Measurements from ENCODE around the gene SIRT6. TPM values are rescaled to one million over a fixed set of nuclear protein-coding genes. Genes with fewer than 3 reads are reported as not detected.
"Not testable (repeated sequence)": the region's sequence is repeated elsewhere in the genome, so short reads cannot be mapped to it uniquely, and the experiment has no call there.

The SIRT6 gene
- total and polyA plus RNA-seq, 5 donors, result 11.2 to 16.6 (median 13.9) TPM

- Histone ChIP-seq H3K9me3 (ENCODE audit: control insufficient read depth, low read length) (no peaks in the 10 kb centered on the region), H3K27ac (ENCODE audit: low read length) (no peak overlapping the region), H3K4me3 (ENCODE audit: low read length) (no peak overlapping the region), H3K4me1 (ENCODE audit: control insufficient read depth, insufficient read depth, low read length) (no peaks in the 10 kb centered on the region), H3K27me3 (ENCODE audit: control insufficient read depth, insufficient read depth) (no peaks in the 10 kb centered on the region)
- intact Hi-C loops (cut with DNase I), result no loop called here
- DNase-seq, result no peak
- ATAC-seq, result peak in 1 of 2 donors; percentile 34
- WGBS, result 84% methylated on average over 21 of the region's 21 CpGs
These were observed 8.0 kb downstream of the SIRT6 start for GRCh38 chr19:4174213-4174894.

- H3K9me3 ChIP-seq (ENCODE audit: control insufficient read depth, low read length), result no peaks in the 10 kb centered on the region
- no peak overlapping the region for H3K27ac ChIP-seq (ENCODE audit: low read length)
- WGBS, result 39% methylated on average over 11 of the region's 11 CpGs
- intact Hi-C loops (cut with DNase I), result no loop called here
- no peak for DNase-seq
- no peaks in the 10 kb centered on the region for H3K4me1 ChIP-seq (ENCODE audit: control insufficient read depth, insufficient read depth, low read length)
- H3K27me3 ChIP-seq (ENCODE audit: control insufficient read depth, insufficient read depth), result no peaks in the 10 kb centered on the region
- H3K4me3 ChIP-seq (ENCODE audit: low read length), result no peak overlapping the region
- ATAC-seq, result no peak
These were observed 8.7 kb downstream of the SIRT6 start for GRCh38 chr19:4173479-4174212.

- intact Hi-C loops (cut with DNase I), result no loop called here
- DNase-seq, result peak; percentile 62 to 88 (median 79)
- Histone ChIP-seq H3K9me3 (ENCODE audit: control insufficient read depth, low read length) (no peaks in the 10 kb centered on the region), H3K27me3 (ENCODE audit: control insufficient read depth, insufficient read depth) (no peaks in the 10 kb centered on the region), H3K4me1 (ENCODE audit: control insufficient read depth, insufficient read depth, low read length) (no peaks in the 10 kb centered on the region), H3K4me3 (ENCODE audit: low read length) (no peak overlapping the region), H3K27ac (ENCODE audit: low read length) (no peak overlapping the region)
- WGBS, result 5% methylated on average over 45 of the region's 45 CpGs
- peak; percentile 62 to 77 for ATAC-seq
These were observed 9.4 kb downstream of the SIRT6 start for GRCh38 chr19:4172861-4173473.

GRCh38 chr19:4171676-4172075, 10.7 kb downstream of the SIRT6 start:
- no peak for DNase-seq
- Histone ChIP-seq H3K27me3 (ENCODE audit: control insufficient read depth, insufficient read depth) (no peaks in the 10 kb centered on the region), H3K9me3 (ENCODE audit: control insufficient read depth, low read length) (no peaks in the 10 kb centered on the region), H3K4me1 (ENCODE audit: control insufficient read depth, insufficient read depth, low read length) (no peaks in the 10 kb centered on the region), H3K27ac (ENCODE audit: low read length) (no peak overlapping the region), H3K4me3 (ENCODE audit: low read length) (no peak overlapping the region)
- intact Hi-C loops (cut with DNase I), result no loop called here
- no peak for ATAC-seq
- 52% methylated on average over 22 of the region's 22 CpGs for WGBS

- Histone ChIP-seq H3K27me3 (ENCODE audit: control insufficient read depth, insufficient read depth) (no peaks in the 10 kb centered on the region), H3K4me1 (ENCODE audit: control insufficient read depth, insufficient read depth, low read length) (no peaks in the 10 kb centered on the region), H3K9me3 (ENCODE audit: control insufficient read depth, low read length) (no peaks in the 10 kb centered on the region), H3K27ac (ENCODE audit: low read length) (no peak overlapping the region), H3K4me3 (ENCODE audit: low read length) (no peak overlapping the region)
- intact Hi-C loops (cut with DNase I), result no loop called here
- DNase-seq, result no peak
- 48% methylated on average over 11 of the region's 11 CpGs for WGBS
- no peak for ATAC-seq
These were observed 18.1 kb downstream of the SIRT6 start for GRCh38 chr19:4164262-4164661.

GRCh38 chr19:4161415-4162077, 20.8 kb downstream of the SIRT6 start:
- Histone ChIP-seq H3K4me3 (ENCODE audit: low read length) (no peak overlapping the region), H3K27me3 (ENCODE audit: control insufficient read depth, insufficient read depth) (no peaks in the 10 kb centered on the region), H3K27ac (ENCODE audit: low read length) (no peak overlapping the region), H3K4me1 (ENCODE audit: control insufficient read depth, insufficient read depth, low read length) (no peaks in the 10 kb centered on the region), H3K9me3 (ENCODE audit: control insufficient read depth, low read length) (no peaks in the 10 kb centered on the region)
- DNase-seq (no peak), ATAC-seq (no peak)
- intact Hi-C loops (cut with DNase I), result no loop called here
- WGBS, result 80% methylated on average over 7 of the region's 7 CpGs

GRCh38 chr19:4157971-4158370, 24.4 kb downstream of the SIRT6 start:
- H3K4me3 ChIP-seq (ENCODE audit: low read length); H3K4me1 ChIP-seq (ENCODE audit: control insufficient read depth, insufficient read depth, low read length); H3K9me3 ChIP-seq (ENCODE audit: control insufficient read depth, low read length); H3K27me3 ChIP-seq (ENCODE audit: control insufficient read depth, insufficient read depth); DNase-seq; intact Hi-C loops (cut with DNase I); H3K27ac ChIP-seq (ENCODE audit: low read length); ATAC-seq: not testable (repeated sequence)
- 82% methylated on average over 8 of the region's 8 CpGs for WGBS

GRCh38 chr19:4157164-4157563, 25.2 kb downstream of the SIRT6 start:
- Histone ChIP-seq H3K4me1 (ENCODE audit: control insufficient read depth, insufficient read depth, low read length) (no peaks in the 10 kb centered on the region), H3K27ac (ENCODE audit: low read length) (no peak overlapping the region), H3K4me3 (ENCODE audit: low read length) (no peak overlapping the region), H3K27me3 (ENCODE audit: control insufficient read depth, insufficient read depth) (no peaks in the 10 kb centered on the region), H3K9me3 (ENCODE audit: control insufficient read depth, low read length) (no peaks in the 10 kb centered on the region)
- intact Hi-C loops (cut with DNase I), result no loop called here
- 76% methylated on average over 6 of the region's 6 CpGs for WGBS
- ATAC-seq (no peak), DNase-seq (no peak)

- WGBS, result 71% methylated on average over 21 of the region's 21 CpGs
These were observed 27.6 kb downstream of the SIRT6 start for GRCh38 chr19:4154571-4155312.

GRCh38 chr19:4152241-4152998, 29.9 kb downstream of the SIRT6 start:
- ATAC-seq (no peak), DNase-seq (no peak)
- 80% methylated on average over 10 of the region's 10 CpGs for WGBS
- H3K9me3 ChIP-seq (ENCODE audit: control insufficient read depth, low read length), result no peaks in the 10 kb centered on the region
- no peak overlapping the region for H3K4me3 ChIP-seq (ENCODE audit: low read length)
- no peak overlapping the region for H3K27ac ChIP-seq (ENCODE audit: low read length)
- no peaks in the 10 kb centered on the region for H3K27me3 ChIP-seq (ENCODE audit: control insufficient read depth, insufficient read depth)
- intact Hi-C loops (cut with DNase I), result no loop called here
- no peaks in the 10 kb centered on the region for H3K4me1 ChIP-seq (ENCODE audit: control insufficient read depth, insufficient read depth, low read length)

More at GRCh38 chr19:4154571-4155312, 27.6 kb downstream of the SIRT6 start:
- H3K27me3 ChIP-seq (ENCODE audit: control insufficient read depth, insufficient read depth), result no peaks in the 10 kb centered on the region
- ATAC-seq (no peak), DNase-seq (no peak)
- H3K4me1 ChIP-seq (ENCODE audit: control insufficient read depth, insufficient read depth, low read length), result no peaks in the 10 kb centered on the region
- no peak overlapping the region for H3K4me3 ChIP-seq (ENCODE audit: low read length)
- no peak overlapping the region for H3K27ac ChIP-seq (ENCODE audit: low read length)
- intact Hi-C loops (cut with DNase I), result no loop called here
- no peaks in the 10 kb centered on the region for H3K9me3 ChIP-seq (ENCODE audit: control insufficient read depth, low read length)

Data from right cardiac atrium (tissue), 5 donors.